ENCODE measurements around the gene TST.

GRCh38 chr22:37046589-37046988 is 27.3 kb upstream of the TST start:
- TF ChIP-seq, protein P1, sequence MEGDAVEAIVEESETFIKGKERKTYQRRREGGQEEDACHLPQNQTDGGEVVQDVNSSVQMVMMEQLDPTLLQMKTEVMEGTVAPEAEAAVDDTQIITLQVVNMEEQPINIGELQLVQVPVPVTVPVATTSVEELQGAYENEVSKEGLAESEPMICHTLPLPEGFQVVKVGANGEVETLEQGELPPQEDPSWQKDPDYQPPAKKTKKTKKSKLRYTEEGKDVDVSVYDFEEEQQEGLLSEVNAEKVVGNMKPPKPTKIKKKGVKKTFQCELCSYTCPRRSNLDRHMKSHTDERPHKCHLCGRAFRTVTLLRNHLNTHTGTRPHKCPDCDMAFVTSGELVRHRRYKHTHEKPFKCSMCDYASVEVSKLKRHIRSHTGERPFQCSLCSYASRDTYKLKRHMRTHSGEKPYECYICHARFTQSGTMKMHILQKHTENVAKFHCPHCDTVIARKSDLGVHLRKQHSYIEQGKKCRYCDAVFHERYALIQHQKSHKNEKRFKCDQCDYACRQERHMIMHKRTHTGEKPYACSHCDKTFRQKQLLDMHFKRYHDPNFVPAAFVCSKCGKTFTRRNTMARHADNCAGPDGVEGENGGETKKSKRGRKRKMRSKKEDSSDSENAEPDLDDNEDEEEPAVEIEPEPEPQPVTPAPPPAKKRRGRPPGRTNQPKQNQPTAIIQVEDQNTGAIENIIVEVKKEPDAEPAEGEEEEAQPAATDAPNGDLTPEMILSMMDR (IDR thresholded peaks at IDR 0.05; ENCODE audit: low read depth, low read length), result no peak
- TF ChIP-seq EZH2phosphoT487 (IDR thresholded peaks at IDR 0.05; ENCODE audit: low read depth), result no peak

Data from OCI-LY3 (cell line).